WTC11 (cell line): ENCODE measurements around the gene C10orf95. TPM values are rescaled to one million over a fixed set of nuclear protein-coding genes. Genes with fewer than 3 reads are reported as not detected.

Experiments
- ATAC-seq: fragments of 200-7000 bp; cut with Tn5 transposase; 2 replicates; pipeline ENCODE4 v1.10.0; 2021; ENCODE audit warnings: mild to moderate bottlenecking, moderate library complexity
- CTCF ChIA-PET: fragments of 300-600 bp; sonication (Branson Sonifier 250); formaldehyde crosslinking; loops from one replicate; lab custom pipeline; 2021; ENCODE audit warnings: antibody characterized with exemption; lab: Charles Lee
- POLR2A ChIA-PET: fragments of 350-600 bp; sonication (Branson Sonifier 250); formaldehyde crosslinking; loops from one replicate; lab custom pipeline; 2021; ENCODE audit warnings: antibody characterized with exemption; lab: Charles Lee
- DNase-seq: peaks from one replicate; pipeline ENCODE4 v3.0.0; 2021; ENCODE audit warnings: low spot score
- H3K27ac Mint-ChIP-seq: 2 replicates; pipeline ENCODE4 v1.8.0; 2021; ENCODE audit warnings: mixed read lengths
- H3K27me3 Mint-ChIP-seq: 2 replicates; pipeline ENCODE4 v1.8.0; 2021; ENCODE audit warnings: low read depth, mild to moderate bottlenecking, moderate library complexity, mixed read lengths
- H3K36me3 Mint-ChIP-seq: 2 replicates; pipeline ENCODE4 v1.8.0; 2021; ENCODE audit warnings: mixed read lengths
- H3K4me1 Mint-ChIP-seq: 2 replicates; pipeline ENCODE4 v1.8.0; 2022; ENCODE audit warnings: mixed read lengths
- H3K4me3 Mint-ChIP-seq: 2 replicates; pipeline ENCODE4 v1.8.0; 2021; ENCODE audit warnings: mild to moderate bottlenecking, moderate library complexity, mixed read lengths
- H3K9me3 Mint-ChIP-seq: 2 replicates; pipeline ENCODE4 v1.8.0; 2021; ENCODE audit warnings: mixed read lengths
- AR ChIP-seq: fragments of 250-450 bp; sonication (Bioruptor Pico); IDR thresholded peaks from 2 replicates; pipeline ENCODE4 v1.9.0; 2021; ENCODE audit warnings: mild to moderate bottlenecking
- ARID4B ChIP-seq: sonication (generic); formaldehyde crosslinking; IDR thresholded peaks from 2 replicates; pipeline ENCODE4 v1.8.0; 2023; ENCODE audit warnings: missing genetic modification reagents, mild to moderate bottlenecking, borderline replicate concordance
- CREB1 ChIP-seq: sonication (generic); formaldehyde crosslinking; IDR thresholded peaks from 2 replicates; pipeline ENCODE4 v1.8.0; 2023; ENCODE audit warnings: mild to moderate bottlenecking, missing genetic modification reagents
- CREM ChIP-seq: sonication (generic); formaldehyde crosslinking; IDR thresholded peaks from 2 replicates; pipeline ENCODE4 v1.8.1; 2022; ENCODE audit warnings: mild to moderate bottlenecking, missing genetic modification reagents, moderate library complexity
- E2F1 ChIP-seq: sonication (generic); formaldehyde crosslinking; IDR thresholded peaks from 2 replicates; pipeline ENCODE4 v1.8.0; 2022; ENCODE audit warnings: mild to moderate bottlenecking, missing genetic modification reagents
- FOXP4 ChIP-seq: sonication (generic); formaldehyde crosslinking; IDR thresholded peaks from 2 replicates; pipeline ENCODE4 v1.8.0; 2022; ENCODE audit warnings: mild to moderate bottlenecking, missing genetic modification reagents
- IRF2 ChIP-seq: sonication (generic); formaldehyde crosslinking; IDR thresholded peaks from 2 replicates; pipeline ENCODE4 v1.8.0; 2022; ENCODE audit warnings: low read depth, missing genetic modification reagents, borderline replicate concordance
- MXD4 ChIP-seq: fragments of 250-450 bp; sonication (Bioruptor Pico); IDR thresholded peaks from 2 replicates; pipeline ENCODE4 v1.8.0; 2021; ENCODE audit warnings: mild to moderate bottlenecking, moderate library complexity, borderline replicate concordance
- MYBL2 ChIP-seq: sonication (generic); formaldehyde crosslinking; IDR thresholded peaks from 2 replicates; pipeline ENCODE4 v1.8.1; 2023; ENCODE audit warnings: mild to moderate bottlenecking, moderate library complexity, missing genetic modification reagents
- NFE2L1 ChIP-seq: sonication (generic); formaldehyde crosslinking; IDR thresholded peaks from 2 replicates; pipeline ENCODE4 v1.8.1; 2023; ENCODE audit warnings: missing genetic modification reagents
- NR2C2 ChIP-seq: sonication (generic); formaldehyde crosslinking; IDR thresholded peaks from 2 replicates; pipeline ENCODE4 v1.8.0; 2022; ENCODE audit warnings: mild to moderate bottlenecking, missing genetic modification reagents
- TEAD1 ChIP-seq: sonication (generic); formaldehyde crosslinking; IDR thresholded peaks from 2 replicates; pipeline ENCODE4 v1.8.0; 2022; ENCODE audit warnings: mild to moderate bottlenecking, missing genetic modification reagents
- ZBTB21 ChIP-seq: sonication (generic); formaldehyde crosslinking; IDR thresholded peaks from 2 replicates; pipeline ENCODE4 v1.8.1; 2023; ENCODE audit warnings: mild to moderate bottlenecking, missing genetic modification reagents, borderline replicate concordance
- ZNF219 ChIP-seq: sonication (generic); formaldehyde crosslinking; IDR thresholded peaks from 2 replicates; pipeline ENCODE4 v1.8.0; 2023; ENCODE audit warnings: missing genetic modification reagents, mild to moderate bottlenecking, borderline replicate concordance
- total RNA-seq: library from RNA; stranded (reverse); gene quantifications from 3 replicates; pipeline ENCODE4 v1.2.3, GENCODE V29; 2021
- TF ChIP-seq, protein P1 (sequence below): sonication (generic); formaldehyde crosslinking; IDR thresholded peaks from 2 replicates; pipeline ENCODE4 v1.8.1; 2022; ENCODE audit warnings: low read depth, missing genetic modification reagents, borderline replicate concordance
- TF ChIP-seq, protein P2 (sequence below): sonication (generic); formaldehyde crosslinking; IDR thresholded peaks from 2 replicates; pipeline ENCODE4 v1.8.0; 2022; ENCODE audit warnings: mild to moderate bottlenecking, missing genetic modification reagents
- TF ChIP-seq, protein P3 (sequence below): sonication (generic); formaldehyde crosslinking; IDR thresholded peaks from 2 replicates; pipeline ENCODE4 v1.8.0; 2023; ENCODE audit warnings: mild to moderate bottlenecking, missing genetic modification reagents
- TF ChIP-seq, protein P4 (sequence below): sonication (generic); formaldehyde crosslinking; IDR thresholded peaks from 2 replicates; pipeline ENCODE4 v1.8.1; 2022; ENCODE audit warnings: missing genetic modification reagents, borderline replicate concordance

Gene C10orf95
- total RNA-seq, 1 experiment from 2014 or later: 0.96 TPM

DNA sequence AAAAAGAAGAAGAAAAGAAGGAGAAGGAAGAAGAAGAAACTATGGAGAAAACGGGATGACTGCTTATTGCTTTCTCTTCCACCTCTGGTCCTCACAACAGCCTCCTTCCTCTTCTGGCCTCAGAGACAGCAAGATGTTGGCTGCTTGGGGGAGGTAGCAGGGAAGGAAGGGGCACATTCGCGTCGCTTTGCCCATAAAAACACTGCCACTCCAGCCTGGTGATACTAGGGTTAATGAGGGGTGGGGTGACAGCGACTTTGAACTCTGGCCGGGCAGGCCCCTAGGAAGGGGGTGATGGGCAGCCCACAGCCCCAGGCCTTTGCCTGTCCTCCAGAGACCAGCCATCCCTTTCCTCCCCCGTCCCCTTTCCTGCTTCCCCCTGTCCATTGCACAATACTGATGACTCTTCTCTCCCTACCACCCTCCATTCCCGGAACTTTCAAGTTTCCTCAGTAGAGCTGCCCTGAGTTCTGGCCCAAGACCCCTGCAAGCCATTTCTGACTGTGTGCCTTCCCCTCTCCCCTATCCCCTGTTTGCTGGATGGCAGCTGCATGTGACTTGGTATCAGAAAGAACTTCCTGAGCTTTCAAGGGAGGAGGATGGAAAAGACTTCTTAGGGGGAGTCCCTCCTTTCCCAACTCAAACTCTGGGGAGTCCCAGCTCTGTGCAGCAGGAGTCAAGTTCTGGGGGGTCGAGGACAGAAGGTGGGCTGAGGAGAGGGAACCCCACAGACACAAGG is 16.8 kb downstream of the C10orf95 start:
- POLR2A ChIA-PET: interaction anchor here (0.7 to 2.3 kb wide), 2 partner anchors 17 to 28 kb away, joined by 3 to 6 read pairs; partner anchors contain the start of gene C10orf95
- peak overlapping the region; percentile 54 for H3K4me3 Mint-ChIP-seq

More for the DNA sequence above, 16.8 kb downstream of the C10orf95 start:
- CTCF ChIA-PET: interaction anchor here (0.9 to 2.8 kb wide), 7 partner anchors 16 to 265 kb away, joined by 4 to 13 read pairs (median 6); partner anchors contain the start of gene C10orf95
- DNase-seq: no peak
- H3K36me3 Mint-ChIP-seq: no peaks in the 10 kb centered on the region
- ATAC-seq: no peak
- no peaks in the 10 kb centered on the region for H3K9me3 Mint-ChIP-seq
- peaks cover 56% of the 10 kb centered on the region for H3K27me3 Mint-ChIP-seq
- no peak overlapping the region for H3K27ac Mint-ChIP-seq
- peaks cover 18% of the 10 kb centered on the region for H3K4me1 Mint-ChIP-seq
- TF ChIP-seq, protein P1, sequence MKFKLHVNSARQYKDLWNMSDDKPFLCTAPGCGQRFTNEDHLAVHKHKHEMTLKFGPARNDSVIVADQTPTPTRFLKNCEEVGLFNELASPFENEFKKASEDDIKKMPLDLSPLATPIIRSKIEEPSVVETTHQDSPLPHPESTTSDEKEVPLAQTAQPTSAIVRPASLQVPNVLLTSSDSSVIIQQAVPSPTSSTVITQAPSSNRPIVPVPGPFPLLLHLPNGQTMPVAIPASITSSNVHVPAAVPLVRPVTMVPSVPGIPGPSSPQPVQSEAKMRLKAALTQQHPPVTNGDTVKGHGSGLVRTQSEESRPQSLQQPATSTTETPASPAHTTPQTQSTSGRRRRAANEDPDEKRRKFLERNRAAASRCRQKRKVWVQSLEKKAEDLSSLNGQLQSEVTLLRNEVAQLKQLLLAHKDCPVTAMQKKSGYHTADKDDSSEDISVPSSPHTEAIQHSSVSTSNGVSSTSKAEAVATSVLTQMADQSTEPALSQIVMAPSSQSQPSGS (CRISPR knock-in tag): no peak
- TF ChIP-seq CREM (CRISPR knock-in tag): no peak
- TF ChIP-seq AR (CRISPR knock-in tag): no peak
- no peak for TF ChIP-seq FOXP4 (CRISPR knock-in tag)
- TF ChIP-seq MXD4 (CRISPR knock-in tag): no peak
- no peak for TF ChIP-seq MYBL2 (CRISPR knock-in tag)
- no peak for TF ChIP-seq NFE2L1 (CRISPR knock-in tag)
- TF ChIP-seq IRF2 (CRISPR knock-in tag): no peak
- TF ChIP-seq E2F1 (CRISPR knock-in tag): no peak
- TF ChIP-seq, protein P2, sequence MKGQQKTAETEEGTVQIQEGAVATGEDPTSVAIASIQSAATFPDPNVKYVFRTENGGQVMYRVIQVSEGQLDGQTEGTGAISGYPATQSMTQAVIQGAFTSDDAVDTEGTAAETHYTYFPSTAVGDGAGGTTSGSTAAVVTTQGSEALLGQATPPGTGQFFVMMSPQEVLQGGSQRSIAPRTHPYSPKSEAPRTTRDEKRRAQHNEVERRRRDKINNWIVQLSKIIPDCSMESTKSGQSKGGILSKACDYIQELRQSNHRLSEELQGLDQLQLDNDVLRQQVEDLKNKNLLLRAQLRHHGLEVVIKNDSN: no peak
- no peak for TF ChIP-seq ZNF219 (CRISPR knock-in tag)
- TF ChIP-seq NR2C2 (CRISPR knock-in tag): no peak
- TF ChIP-seq, protein P3, sequence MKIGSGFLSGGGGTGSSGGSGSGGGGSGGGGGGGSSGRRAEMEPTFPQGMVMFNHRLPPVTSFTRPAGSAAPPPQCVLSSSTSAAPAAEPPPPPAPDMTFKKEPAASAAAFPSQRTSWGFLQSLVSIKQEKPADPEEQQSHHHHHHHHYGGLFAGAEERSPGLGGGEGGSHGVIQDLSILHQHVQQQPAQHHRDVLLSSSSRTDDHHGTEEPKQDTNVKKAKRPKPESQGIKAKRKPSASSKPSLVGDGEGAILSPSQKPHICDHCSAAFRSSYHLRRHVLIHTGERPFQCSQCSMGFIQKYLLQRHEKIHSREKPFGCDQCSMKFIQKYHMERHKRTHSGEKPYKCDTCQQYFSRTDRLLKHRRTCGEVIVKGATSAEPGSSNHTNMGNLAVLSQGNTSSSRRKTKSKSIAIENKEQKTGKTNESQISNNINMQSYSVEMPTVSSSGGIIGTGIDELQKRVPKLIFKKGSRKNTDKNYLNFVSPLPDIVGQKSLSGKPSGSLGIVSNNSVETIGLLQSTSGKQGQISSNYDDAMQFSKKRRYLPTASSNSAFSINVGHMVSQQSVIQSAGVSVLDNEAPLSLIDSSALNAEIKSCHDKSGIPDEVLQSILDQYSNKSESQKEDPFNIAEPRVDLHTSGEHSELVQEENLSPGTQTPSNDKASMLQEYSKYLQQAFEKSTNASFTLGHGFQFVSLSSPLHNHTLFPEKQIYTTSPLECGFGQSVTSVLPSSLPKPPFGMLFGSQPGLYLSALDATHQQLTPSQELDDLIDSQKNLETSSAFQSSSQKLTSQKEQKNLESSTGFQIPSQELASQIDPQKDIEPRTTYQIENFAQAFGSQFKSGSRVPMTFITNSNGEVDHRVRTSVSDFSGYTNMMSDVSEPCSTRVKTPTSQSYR (CRISPR knock-in tag): no peak
- TF ChIP-seq TEAD1 (CRISPR knock-in tag): no peak
- TF ChIP-seq ARID4B (CRISPR knock-in tag): no peak
- TF ChIP-seq ZBTB21 (CRISPR knock-in tag): no peak
- TF ChIP-seq, protein P4, sequence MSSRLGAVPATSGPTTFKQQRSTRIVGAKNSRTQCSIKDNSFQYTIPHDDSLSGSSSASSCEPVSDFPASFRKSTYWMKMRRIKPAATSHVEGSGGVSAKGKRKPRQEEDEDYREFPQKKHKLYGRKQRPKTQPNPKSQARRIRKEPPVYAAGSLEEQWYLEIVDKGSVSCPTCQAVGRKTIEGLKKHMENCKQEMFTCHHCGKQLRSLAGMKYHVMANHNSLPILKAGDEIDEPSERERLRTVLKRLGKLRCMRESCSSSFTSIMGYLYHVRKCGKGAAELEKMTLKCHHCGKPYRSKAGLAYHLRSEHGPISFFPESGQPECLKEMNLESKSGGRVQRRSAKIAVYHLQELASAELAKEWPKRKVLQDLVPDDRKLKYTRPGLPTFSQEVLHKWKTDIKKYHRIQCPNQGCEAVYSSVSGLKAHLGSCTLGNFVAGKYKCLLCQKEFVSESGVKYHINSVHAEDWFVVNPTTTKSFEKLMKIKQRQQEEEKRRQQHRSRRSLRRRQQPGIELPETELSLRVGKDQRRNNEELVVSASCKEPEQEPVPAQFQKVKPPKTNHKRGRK (CRISPR knock-in tag): no peak
- TF ChIP-seq CREB1 (CRISPR knock-in tag): no peak
